ENCODE results near the gene CNPY4.

CNPY4 gene

GRCh38 chr7:100119072-100119969 is at the start of gene CNPY4, which contains the start of gene TAF6:
Gene CNPY4, plus strand, starts transcription at chr7:100119634. Its CDS starts 111 bp downstream, at chr7:100119745.
Gene TAF6, minus strand, starts transcription at chr7:100119358. Its CDS starts 5,149 bp downstream, at chr7:100114209.
- peak; percentile 95 to 98 (median 96) for DNase-seq

GRCh38 chr7:100069991-100070390 is 49.4 kb upstream of the CNPY4 start:
- no peak for DNase-seq

- DNase-seq: peak in 2 of 3 experiments; percentile 11 to 52
Observed at GRCh38 chr7:100071018-100071723, 48.3 kb upstream of the CNPY4 start.

- DNase-seq: no peak
Observed at GRCh38 chr7:100072462-100072861, 47.0 kb upstream of the CNPY4 start.

- no peak for DNase-seq
Observed at GRCh38 chr7:100074841-100075240, 44.6 kb upstream of the CNPY4 start.

GRCh38 chr7:100075418-100075817 is 44.0 kb upstream of the CNPY4 start:
- DNase-seq: no peak

DNA sequence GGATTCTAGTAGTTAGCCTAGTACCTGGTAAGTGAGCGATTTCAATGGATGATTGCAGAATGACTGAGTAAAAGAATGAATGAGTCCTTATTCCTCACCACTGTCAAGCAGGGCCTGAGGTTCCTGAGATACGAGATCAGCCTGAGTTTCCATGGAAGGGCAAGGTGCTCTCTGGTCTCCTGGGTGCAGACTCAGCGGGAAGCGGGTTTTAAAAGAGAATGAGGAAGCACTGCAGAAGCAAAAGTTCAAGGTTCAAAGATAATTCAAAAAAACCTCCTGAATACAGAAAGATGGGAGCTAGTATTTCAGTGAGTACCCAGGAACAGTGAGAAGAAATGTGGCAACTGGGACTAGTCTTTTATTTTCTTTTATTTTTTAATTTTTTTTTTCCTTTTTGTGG is 42.2 kb upstream of the CNPY4 start:
- DNase-seq: no peak

- DNase-seq: no peak
Observed at GRCh38 chr7:100079024-100079560, 40.3 kb upstream of the CNPY4 start.

- peak; percentile 25 to 85 (median 71) for DNase-seq
Observed at GRCh38 chr7:100080907-100081534, 38.4 kb upstream of the CNPY4 start.

- DNase-seq: peak; percentile 99 to 100 (median 99)
Observed at GRCh38 chr7:100081535-100082102, 37.8 kb upstream of the CNPY4 start, which contains the start of gene ZNF3. Gene ZNF3, minus strand, starts transcription at chr7:100081723. Its CDS starts 4,366 bp downstream, at chr7:100077357.

- no peak for DNase-seq
Observed at GRCh38 chr7:100082978-100083377, 36.5 kb upstream of the CNPY4 start.

- DNase-seq: no peak
Observed at GRCh38 chr7:100085515-100085914, 33.9 kb upstream of the CNPY4 start.

DNA sequence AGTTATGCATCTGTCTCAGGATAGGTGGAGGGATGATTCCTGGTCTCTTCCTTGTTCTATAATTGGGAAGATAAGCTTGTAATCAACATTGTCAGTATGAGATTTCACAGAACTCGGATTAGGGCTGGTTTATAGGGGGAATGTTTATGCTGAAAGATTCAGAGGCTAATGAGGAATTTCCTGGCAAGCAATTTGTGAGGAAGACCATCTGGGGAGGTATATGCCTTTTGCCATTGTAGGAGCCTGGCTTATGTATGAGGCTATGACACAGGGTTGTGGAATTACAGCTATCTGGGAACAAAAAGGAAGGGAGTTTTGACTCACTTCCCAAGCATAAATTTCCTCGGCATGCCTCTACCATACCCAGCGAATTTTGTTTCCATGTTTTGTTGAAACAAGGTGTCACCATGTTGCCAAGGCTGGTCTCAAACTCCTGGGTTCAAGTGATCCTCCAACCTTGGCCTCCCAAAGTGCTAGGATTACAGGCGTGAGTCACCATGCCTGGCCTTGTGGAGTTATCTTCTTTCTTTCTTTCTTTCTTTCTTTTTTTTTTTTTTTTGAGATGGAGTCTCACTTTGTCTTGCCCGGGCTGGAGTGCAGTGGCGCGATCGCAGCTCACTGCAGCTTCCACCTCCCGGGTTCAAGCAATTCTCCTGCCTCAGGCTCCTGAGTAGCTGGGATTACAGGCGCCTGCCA is 32.2 kb upstream of the CNPY4 start:
- DNase-seq: no peak

- no peak for DNase-seq
Observed at GRCh38 chr7:100088095-100088620, 31.3 kb upstream of the CNPY4 start.

DNA sequence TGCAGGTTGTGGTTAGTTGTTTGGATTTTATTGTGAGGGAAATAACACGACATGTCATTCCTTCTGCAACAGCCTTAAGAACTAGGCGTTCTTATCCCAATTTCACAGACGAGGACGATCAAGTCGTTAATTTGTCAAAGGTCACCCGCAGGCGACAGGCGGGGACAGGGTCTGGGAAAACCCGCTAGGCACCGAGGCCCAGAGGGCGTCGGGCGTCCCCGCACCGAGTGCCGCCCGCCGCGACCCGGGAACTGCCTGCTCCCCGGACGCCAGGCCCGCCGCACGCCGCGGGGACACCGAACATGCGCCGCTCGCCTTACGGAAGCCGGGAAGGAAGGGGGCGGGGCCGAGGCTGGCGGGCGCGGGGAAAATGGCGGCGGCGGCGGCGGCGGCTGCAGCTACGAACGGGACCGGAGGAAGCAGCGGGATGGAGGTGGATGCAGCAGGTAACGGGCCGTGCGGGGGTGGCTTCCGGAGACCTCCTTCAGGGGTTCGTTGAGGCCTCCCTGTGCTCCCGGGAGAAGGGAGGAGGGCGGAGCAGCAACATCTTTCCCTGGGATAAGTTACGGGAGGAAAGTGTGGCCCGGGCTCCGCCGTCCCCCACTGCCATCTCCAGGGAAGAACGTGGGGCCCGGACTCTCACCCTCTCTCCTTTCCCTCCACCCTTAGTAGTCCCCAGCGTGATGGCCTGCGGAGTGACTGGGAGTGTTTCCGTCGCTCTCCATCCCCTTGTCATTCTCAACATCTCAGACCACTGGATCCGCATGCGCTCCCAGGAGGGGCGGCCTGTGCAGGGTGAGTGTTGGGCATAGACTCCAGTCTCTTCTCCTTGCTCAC is 30.6 kb upstream of the CNPY4 start, which contains the start of gene COPS6:
COPS6 (plus strand) TSS at position 349 of the 837 bp plus-strand sequence; CDS start at position 371, 22 bp downstream.
- peak; percentile 81 to 92 (median 90) for DNase-seq

- no peak for DNase-seq
Observed at GRCh38 chr7:100089458-100090196, 29.8 kb upstream of the CNPY4 start.

- no peak for DNase-seq
Observed at GRCh38 chr7:100090527-100091410, 28.7 kb upstream of the CNPY4 start.

DNA sequence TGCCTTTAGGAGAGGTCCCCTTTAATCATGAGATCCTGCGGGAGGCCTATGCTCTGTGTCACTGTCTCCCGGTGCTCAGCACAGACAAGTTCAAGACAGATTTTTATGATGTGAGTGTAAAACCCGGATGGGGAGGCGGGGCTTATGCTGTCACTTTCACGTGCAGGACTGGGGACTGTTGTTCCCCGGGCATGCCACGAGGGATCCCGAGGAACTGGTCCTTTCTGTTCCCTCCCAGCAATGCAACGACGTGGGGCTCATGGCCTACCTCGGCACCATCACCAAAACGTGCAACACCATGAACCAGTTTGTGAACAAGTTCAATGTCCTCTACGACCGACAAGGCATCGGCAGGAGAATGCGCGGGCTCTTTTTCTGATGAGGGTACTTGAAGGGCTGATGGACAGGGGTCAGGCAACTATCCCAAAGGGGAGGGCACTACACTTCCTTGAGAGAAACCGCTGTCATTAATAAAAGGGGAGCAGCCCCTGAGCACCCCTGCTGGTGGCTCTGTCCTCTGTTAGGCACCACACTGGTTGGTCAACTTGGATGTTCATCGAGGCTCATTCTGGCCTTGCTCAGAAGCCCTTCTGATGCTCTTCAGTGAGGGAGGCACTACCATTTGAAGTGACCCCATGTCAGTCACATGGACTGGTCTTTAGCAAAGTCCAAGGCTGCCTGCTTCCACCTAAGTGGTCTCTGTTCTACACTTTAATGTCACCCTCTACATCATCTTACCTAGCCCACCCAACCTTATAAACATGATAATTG is 27.8 kb upstream of the CNPY4 start:
- peak in 2 of 3 experiments; percentile 46 to 67 for DNase-seq

Data from NCI-H1417 (cell line).